IPS DF 19.7 (cell line): ENCODE results near the gene PHETA1.
"Not testable (repeated sequence)": the region's sequence is repeated elsewhere in the genome, so short reads cannot be mapped to it uniquely, and the experiment has no call there.

Experiments
- DNase-seq: peaks from one replicate; pipeline ENCODE4 v3.0.0-alpha.2; 2013; ENCODE audit warnings: low read depth, low spot score

PHETA1 gene

GRCh38 chr12:111349748-111350520, 19.0 kb downstream of the PHETA1 start:
- no peak for DNase-seq

- DNase-seq = no peak
Measured at GRCh38 chr12:111349101-111349747, 19.7 kb downstream of the PHETA1 start.

- DNase-seq = no peak
Measured at GRCh38 chr12:111347891-111348644, 20.8 kb downstream of the PHETA1 start.

GRCh38 chr12:111344254-111344875, 24.5 kb downstream of the PHETA1 start:
- no peak for DNase-seq

- DNase-seq = no peak
Measured at GRCh38 chr12:111343181-111343580, 25.7 kb downstream of the PHETA1 start.

GRCh38 chr12:111342376-111342775, 26.5 kb downstream of the PHETA1 start:
- DNase-seq = no peak

GRCh38 chr12:111341426-111342065, 27.3 kb downstream of the PHETA1 start:
- no peak for DNase-seq

- DNase-seq = not testable (repeated sequence)
Measured at GRCh38 chr12:111340680-111341079, 28.2 kb downstream of the PHETA1 start.

- DNase-seq = no peak
Measured at GRCh38 chr12:111340231-111340630, 28.7 kb downstream of the PHETA1 start.

GRCh38 chr12:111339321-111339938, 29.5 kb downstream of the PHETA1 start:
- no peak for DNase-seq

- no peak for DNase-seq
Measured at GRCh38 chr12:111338096-111338495, 30.8 kb downstream of the PHETA1 start.

- DNase-seq = no peak
Measured at GRCh38 chr12:111337371-111337770, 31.5 kb downstream of the PHETA1 start.

GRCh38 chr12:111336411-111336810, 32.5 kb downstream of the PHETA1 start:
- not testable (repeated sequence) for DNase-seq

- DNase-seq = no peak
Measured at GRCh38 chr12:111335811-111336210, 33.1 kb downstream of the PHETA1 start.

- not testable (repeated sequence) for DNase-seq
Measured at GRCh38 chr12:111335301-111335700, 33.6 kb downstream of the PHETA1 start.

- no peak for DNase-seq
Measured at GRCh38 chr12:111334393-111334915, 34.4 kb downstream of the PHETA1 start.

GRCh38 chr12:111330800-111331752, 37.8 kb downstream of the PHETA1 start:
- peak; percentile 40 for DNase-seq

- no peak for DNase-seq
Measured at GRCh38 chr12:111328138-111328537, 40.8 kb downstream of the PHETA1 start.

GRCh38 chr12:111327474-111327873, 41.4 kb downstream of the PHETA1 start:
- DNase-seq = no peak
